Mesendoderm (in vitro differentiated cells): Measurements from ENCODE around the gene CST6.
A peak's percentile ranks its signal among the peaks of the same experiment; 100 is the strongest.
"Not testable (repeated sequence)": the region's sequence is repeated elsewhere in the genome, so short reads cannot be mapped to it uniquely, and the experiment has no call there.

ENCODE experiments used
- DNase-seq: peaks from one replicate; pipeline ENCODE4 v3.0.0; 2013
- H2AK5ac ChIP-seq: 2 replicates; pipeline ENCODE4 v1.6.1; 2013; ENCODE audit warnings: low read length, inconsistent platforms
- H2BK120ac ChIP-seq: 2 replicates; pipeline ENCODE4 v1.6.1; 2013; ENCODE audit warnings: low read depth, mild to moderate bottlenecking, low read length, moderate library complexity, mixed read lengths
- H2BK15ac ChIP-seq: replicated peaks from 2 replicates; pipeline ENCODE4 v1.6.1; 2013; ENCODE audit warnings: low read depth, mild to moderate bottlenecking, moderate library complexity
- H2BK5ac ChIP-seq: 2 replicates; pipeline ENCODE4 v1.6.1; 2013; ENCODE audit warnings: low read length, inconsistent platforms
- H3K18ac ChIP-seq: 2 replicates; pipeline ENCODE4 v1.6.1; 2013; ENCODE audit warnings: mild to moderate bottlenecking, low read length, mixed read lengths
- H3K23ac ChIP-seq: one replicate; pipeline ENCODE4 v1.6.1; 2013; ENCODE audit warnings: low read length
- H3K27ac ChIP-seq: 2 replicates; pipeline ENCODE4 v1.5.1; 2013; ENCODE audit warnings: low read depth, mild to moderate bottlenecking, inconsistent platforms, low read length, moderate library complexity
- H3K27me3 ChIP-seq: 2 replicates; pipeline ENCODE4 v1.6.1; 2013; ENCODE audit warnings: low read length, control low read depth, mild to moderate bottlenecking, inconsistent platforms; ENCODE audit not compliant: insufficient read depth, poor library complexity
- H3K36me3 ChIP-seq: 2 replicates; pipeline ENCODE4 v1.6.1; 2013; ENCODE audit warnings: low read length, inconsistent platforms; ENCODE audit not compliant: control insufficient read depth, insufficient read depth
- H3K4ac ChIP-seq: one replicate; pipeline ENCODE4 v1.6.1; 2013; ENCODE audit warnings: low read depth, mild to moderate bottlenecking, low read length, moderate library complexity
- H3K4me1 ChIP-seq: 2 replicates; pipeline ENCODE4 v1.6.1; 2013; ENCODE audit warnings: low read depth, low read length, inconsistent platforms; ENCODE audit not compliant: control insufficient read depth
- H3K4me2 ChIP-seq: 2 replicates; pipeline ENCODE4 v1.6.1; 2013; ENCODE audit warnings: low read length
- H3K4me3 ChIP-seq: 2 replicates; pipeline ENCODE4 v1.5.1; 2013; ENCODE audit warnings: mild to moderate bottlenecking, low read length
- H3K56ac ChIP-seq: one replicate; pipeline ENCODE4 v1.6.1; 2013; ENCODE audit warnings: low read length
- H3K79me1 ChIP-seq: 2 replicates; pipeline ENCODE4 v1.6.1; 2013; ENCODE audit warnings: low read length, inconsistent platforms
- H3K79me2 ChIP-seq: 2 replicates; pipeline ENCODE4 v1.6.1; 2013; ENCODE audit warnings: mild to moderate bottlenecking, low read length; ENCODE audit not compliant: control insufficient read depth, insufficient read depth
- H3K9ac ChIP-seq: 2 replicates; pipeline ENCODE4 v1.6.1; 2013; ENCODE audit warnings: low read length, inconsistent platforms
- H4K5ac ChIP-seq: one replicate; pipeline ENCODE4 v1.6.1; 2013; ENCODE audit warnings: low read length
- H4K8ac ChIP-seq: one replicate; pipeline ENCODE4 v1.6.1; 2013; ENCODE audit warnings: low read depth, mild to moderate bottlenecking, control low read depth, low read length, moderate library complexity
- WGBS: extraction: QIAGEN DNeasy Blood & Tissue Kit; methylation state at CpG from one replicate; pipeline ENCODE4 v1.1.7; 2013; ENCODE audit warnings: low lambda C conversion rate, missing lambda C conversion rate; ENCODE audit not compliant: insufficient coverage; ENCODE audit errors: extremely low coverage; 5-methylcytosine and 5-hydroxymethylcytosine counted together

CST6 gene

DNA sequence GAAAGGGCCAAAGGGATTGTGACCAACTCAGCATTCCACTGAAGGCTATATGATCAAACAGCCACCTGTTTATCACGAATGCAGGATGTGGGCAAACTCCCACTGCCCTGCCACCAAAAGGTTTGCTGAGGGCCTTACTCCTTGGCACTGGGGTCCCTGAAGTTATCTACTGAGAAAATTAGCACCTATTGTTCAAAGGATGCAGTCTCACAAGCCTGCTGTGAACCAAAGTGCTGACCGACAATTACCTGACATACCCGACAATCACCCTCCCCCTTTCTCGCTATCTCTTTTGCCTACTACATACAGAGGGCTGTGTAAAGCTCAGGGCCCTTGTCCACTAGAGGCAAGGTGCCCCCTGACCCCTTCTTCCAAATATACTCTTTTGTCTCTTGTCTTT lies 1.8 kb upstream of the CST6 start:
- H2BK15ac ChIP-seq, H3K4me3 ChIP-seq, H3K27ac ChIP-seq, H2BK5ac ChIP-seq, H3K56ac ChIP-seq, H3K27me3 ChIP-seq, H2BK120ac ChIP-seq, H3K9ac ChIP-seq, H4K8ac ChIP-seq, H3K18ac ChIP-seq, H3K36me3 ChIP-seq, H3K4me2 ChIP-seq, H3K23ac ChIP-seq, H3K79me1 ChIP-seq, H4K5ac ChIP-seq, H2AK5ac ChIP-seq, H3K79me2 ChIP-seq, H3K4ac ChIP-seq: not testable (repeated sequence)
- no CpG with 5 or more reads among the region's 4 CpGs for WGBS
- H3K4me1 ChIP-seq = peaks cover 15% of the 10 kb centered on the region
- peak; percentile 91 for DNase-seq

GRCh38 chr11:66011239-66011784 lies 496 bp upstream of the CST6 start:
- peak; percentile 95 for DNase-seq
- Histone ChIP-seq H3K27me3 (no peaks in the 10 kb centered on the region), H2BK5ac (no peak overlapping the region), H3K18ac (no peak overlapping the region), H2BK120ac (no peak overlapping the region), H2BK15ac (no peak overlapping the region), H3K27ac (no peak overlapping the region), H3K23ac (no peak overlapping the region), H3K4me1 (peaks cover 15% of the 10 kb centered on the region), H4K8ac (no peak overlapping the region), H4K5ac (no peak overlapping the region), H3K4ac (no peak overlapping the region), H2AK5ac (no peak overlapping the region), H3K36me3 (no peaks in the 10 kb centered on the region), H3K79me1 (no peaks in the 10 kb centered on the region), H3K4me2 (no peak overlapping the region), H3K4me3 (no peak overlapping the region), H3K9ac (no peak overlapping the region), H3K79me2 (no peaks in the 10 kb centered on the region), H3K56ac (peak overlapping the region; percentile 63)
- WGBS = no CpG with 5 or more reads among the region's 14 CpGs

GRCh38 chr11:66012371-66012945 lies 650 bp downstream of the CST6 start:
- Histone ChIP-seq H3K18ac (no peak overlapping the region), H3K27me3 (no peaks in the 10 kb centered on the region), H2BK120ac (no peak overlapping the region), H3K23ac (no peak overlapping the region), H2BK15ac (no peak overlapping the region), H3K79me2 (no peaks in the 10 kb centered on the region), H3K4ac (no peak overlapping the region), H3K9ac (no peak overlapping the region), H3K4me1 (peaks cover 8% of the 10 kb centered on the region), H3K36me3 (no peaks in the 10 kb centered on the region), H4K8ac (no peak overlapping the region), H3K4me2 (no peak overlapping the region), H3K4me3 (no peak overlapping the region), H3K56ac (no peak overlapping the region), H3K27ac (no peak overlapping the region), H4K5ac (no peak overlapping the region), H3K79me1 (no peaks in the 10 kb centered on the region), H2AK5ac (peak overlapping the region; percentile 29), H2BK5ac (no peak overlapping the region)
- no CpG with 5 or more reads among the region's 12 CpGs for WGBS
- no peak for DNase-seq

DNA sequence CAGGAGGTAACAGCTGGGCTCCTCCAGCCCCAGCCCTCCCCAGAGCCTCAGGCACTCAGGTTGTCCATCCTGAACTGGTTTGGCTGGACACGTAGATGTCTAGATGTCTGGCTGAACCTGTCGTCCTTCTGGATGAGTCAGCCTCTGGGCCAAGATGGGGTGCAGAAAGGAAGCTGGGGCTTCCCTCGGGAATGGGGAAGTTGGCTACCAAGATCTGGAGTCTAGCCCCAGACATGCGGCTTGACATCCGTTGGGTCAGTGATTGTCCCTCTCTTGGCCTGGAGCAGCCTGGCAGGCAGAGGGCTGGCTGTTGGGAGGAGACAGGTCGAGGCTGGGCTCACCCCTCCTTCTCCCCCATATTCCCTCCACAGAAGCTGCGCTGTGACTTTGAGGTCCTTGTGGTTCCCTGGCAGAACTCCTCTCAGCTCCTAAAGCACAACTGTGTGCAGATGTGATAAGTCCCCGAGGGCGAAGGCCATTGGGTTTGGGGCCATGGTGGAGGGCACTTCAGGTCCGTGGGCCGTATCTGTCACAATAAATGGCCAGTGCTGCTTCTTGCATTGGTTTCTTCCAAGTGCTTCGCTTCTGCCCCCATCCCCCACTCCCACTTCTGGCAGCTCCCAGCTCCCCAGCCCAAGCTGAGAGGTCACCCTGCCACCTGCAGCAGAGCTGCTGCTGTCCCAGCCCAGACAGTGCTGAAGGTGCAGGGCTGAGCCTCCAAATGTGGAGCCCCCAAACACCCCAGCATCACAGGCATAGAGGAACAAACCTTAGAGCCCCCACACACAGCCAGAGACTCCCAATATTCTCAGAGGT lies 1.3 kb downstream of the CST6 start:
- H3K27me3 ChIP-seq = no peaks in the 10 kb centered on the region
- no peak overlapping the region for H3K56ac ChIP-seq
- no peak overlapping the region for H4K8ac ChIP-seq
- no peak overlapping the region for H3K23ac ChIP-seq
- H3K27ac ChIP-seq = no peak overlapping the region
- WGBS = no CpG with 5 or more reads among the region's 12 CpGs
- peaks cover 5% of the 10 kb centered on the region for H3K4me1 ChIP-seq
- no peak overlapping the region for H2BK120ac ChIP-seq
- H3K9ac ChIP-seq = no peak overlapping the region
- H3K4me3 ChIP-seq = no peak overlapping the region
- no peak overlapping the region for H2BK5ac ChIP-seq
- no peak overlapping the region for H2BK15ac ChIP-seq
- H3K18ac ChIP-seq = no peak overlapping the region
- H2AK5ac ChIP-seq = peak overlapping the region; percentile 29
- no peak overlapping the region for H3K4me2 ChIP-seq
- no peak overlapping the region for H3K4ac ChIP-seq
- no peaks in the 10 kb centered on the region for H3K79me2 ChIP-seq
- no peaks in the 10 kb centered on the region for H3K79me1 ChIP-seq
- no peaks in the 10 kb centered on the region for H3K36me3 ChIP-seq
- DNase-seq = no peak
- H4K5ac ChIP-seq = no peak overlapping the region

GRCh38 chr11:66013762-66014100 lies 1.9 kb downstream of the CST6 start:
- H3K79me1 ChIP-seq = no peaks in the 10 kb centered on the region
- no peak overlapping the region for H4K8ac ChIP-seq
- H3K9ac ChIP-seq = no peak overlapping the region
- no peaks in the 10 kb centered on the region for H3K36me3 ChIP-seq
- H2BK15ac ChIP-seq = no peak overlapping the region
- no peak overlapping the region for H2BK120ac ChIP-seq
- no peak overlapping the region for H2AK5ac ChIP-seq
- no peak overlapping the region for H3K4me3 ChIP-seq
- H3K18ac ChIP-seq = no peak overlapping the region
- WGBS = no CpG with 5 or more reads among the region's 7 CpGs
- no peak overlapping the region for H3K4me2 ChIP-seq
- no peak for DNase-seq
- H3K56ac ChIP-seq = no peak overlapping the region
- H2BK5ac ChIP-seq = no peak overlapping the region
- H3K23ac ChIP-seq = no peak overlapping the region
- H3K79me2 ChIP-seq = no peaks in the 10 kb centered on the region
- peaks cover 4% of the 10 kb centered on the region for H3K4me1 ChIP-seq
- no peaks in the 10 kb centered on the region for H3K27me3 ChIP-seq
- no peak overlapping the region for H3K4ac ChIP-seq
- H4K5ac ChIP-seq = no peak overlapping the region
- no peak overlapping the region for H3K27ac ChIP-seq
